K562 (cell line): ENCODE measurements around the gene TRAPPC2B. TPM values are rescaled to one million over a fixed set of nuclear protein-coding genes. Genes with fewer than 3 reads are reported as not detected.

Experiments
- BRD9 ChIP-seq: fragments of 450-650 bp; IDR thresholded peaks from 2 replicates; pipeline ENCODE4 v1.6.1; 2018; ENCODE audit warnings: low read depth; ENCODE audit not compliant: partially characterized antibody
- CC2D1A ChIP-seq: fragments of 450-650 bp; IDR thresholded peaks from 2 replicates; pipeline ENCODE4 v1.6.1; 2017; ENCODE audit warnings: mild to moderate bottlenecking
- CHD1 ChIP-seq: fragments of 200-600 bp; sonication (generic); IDR thresholded peaks from one replicate; pipeline ENCODE4 v1.6.1; 2012; ENCODE audit warnings: mild to moderate bottlenecking, moderate library complexity, low read length, inconsistent platforms
- RAD21 ChIP-seq, 2 experiments: fragments of 250-450 bp in 1 of 2; fragments of 450-650 bp in 1 of 2; sonication (Bioruptor Pico) in 1 of 2; formaldehyde crosslinking in 1 of 2; IDR thresholded peaks in 1 of 2; conservative IDR thresholded peaks in 1 of 2; 2 replicates each; pipeline versions ENCODE4 v1.4.0 to v1.8.0; 2020 to 2022; ENCODE audit warnings: mild to moderate bottlenecking in 2 of 2, moderate library complexity in 1 of 2
- RBM15 ChIP-seq: fragments of 200-400 bp; formaldehyde crosslinking; IDR thresholded peaks from 2 replicates; pipeline ENCODE4 v1.6.1; 2018; ENCODE audit warnings: mild to moderate bottlenecking, low read length, moderate library complexity; ENCODE audit not compliant: insufficient read depth
- RFX1 ChIP-seq: fragments of 450-650 bp; IDR thresholded peaks from 2 replicates; pipeline ENCODE4 v1.6.1; 2016; ENCODE audit warnings: mild to moderate bottlenecking, moderate library complexity
- SP2 ChIP-seq: IDR thresholded peaks from 2 replicates; pipeline ENCODE4 v1.6.1; 2011; ENCODE audit warnings: mild to moderate bottlenecking, low read depth, low read length, moderate library complexity; ENCODE audit not compliant: poor library complexity, severe bottlenecking; ENCODE audit errors: extremely low read depth
- SRSF9 ChIP-seq: fragments of 200-400 bp; formaldehyde crosslinking; IDR thresholded peaks from 2 replicates; pipeline ENCODE4 v1.6.1; 2017; ENCODE audit warnings: low read depth, low read length, borderline replicate concordance
- ZBTB17 ChIP-seq: fragments of 450-650 bp; formaldehyde crosslinking; IDR thresholded peaks from 2 replicates; pipeline ENCODE4 v1.4.0; 2020; ENCODE audit warnings: mild to moderate bottlenecking
- ZNF224 ChIP-seq: sonication (generic); formaldehyde crosslinking; IDR thresholded peaks from 2 replicates; pipeline ENCODE4 v1.8.0; 2022; ENCODE audit warnings: mild to moderate bottlenecking, missing genetic modification reagents
- polyA plus RNA-seq, 8 experiments: library from polyadenylated mRNA; depleted of rRNA in 4 of 8; stranded (reverse) in 5 of 8; unstranded in 3 of 8; fragments of >200 nt; fragmentation: Nextera tagmentation in 2 of 8; fragmentation: Illumina TruSeq in 1 of 8; extraction: Ambion mirVana in 2 of 8; extraction: Trizol in 1 of 8; gene quantifications; 2 replicates each; pipeline versions ENCODE4 v1.2.1 to v1.2.3, GENCODE V29; 2011 to 2014; ENCODE audit warnings: inconsistent platforms in 1 of 8, missing spikeins in 1 of 8
- total RNA-seq, 7 experiments: library from RNA; depleted of rRNA in 6 of 7; stranded (reverse); fragments of >200 nt in 6 of 7; fragmentation: Illumina TruSeq in 2 of 7; extraction: Trizol in 2 of 7; gene quantifications; 2 replicates each; pipeline versions ENCODE4 v1.2.1 to v1.2.3, GENCODE V29; 2011 to 2021; ENCODE audit warnings: low replicate concordance in 1 of 7
- TF ChIP-seq, protein P1 (sequence below): fragments of 200-600 bp; sonication (generic); IDR thresholded peaks from one replicate; pipeline ENCODE4 v1.6.1; 2012; ENCODE audit warnings: mild to moderate bottlenecking, low read depth, low read length, inconsistent platforms
- TF ChIP-seq, protein P2 (sequence below): fragments of 450-650 bp; formaldehyde crosslinking; IDR thresholded peaks from 2 replicates; pipeline ENCODE4 v1.4.0; 2020; ENCODE audit warnings: mild to moderate bottlenecking, moderate library complexity
- TF ChIP-seq, protein P3 (sequence below): IDR thresholded peaks from 2 replicates; pipeline ENCODE4 v1.6.1; 2016; ENCODE audit warnings: missing genetic modification characterization, missing compliant biosample characterization

Gene TRAPPC2B
- total and polyA plus RNA-seq, 9 of the 15 experiments (the other 6 are each of a cell fraction or from before 2014, with no cell fraction given): 2.2 to 20.4 (median 4.6) TPM

DNA sequence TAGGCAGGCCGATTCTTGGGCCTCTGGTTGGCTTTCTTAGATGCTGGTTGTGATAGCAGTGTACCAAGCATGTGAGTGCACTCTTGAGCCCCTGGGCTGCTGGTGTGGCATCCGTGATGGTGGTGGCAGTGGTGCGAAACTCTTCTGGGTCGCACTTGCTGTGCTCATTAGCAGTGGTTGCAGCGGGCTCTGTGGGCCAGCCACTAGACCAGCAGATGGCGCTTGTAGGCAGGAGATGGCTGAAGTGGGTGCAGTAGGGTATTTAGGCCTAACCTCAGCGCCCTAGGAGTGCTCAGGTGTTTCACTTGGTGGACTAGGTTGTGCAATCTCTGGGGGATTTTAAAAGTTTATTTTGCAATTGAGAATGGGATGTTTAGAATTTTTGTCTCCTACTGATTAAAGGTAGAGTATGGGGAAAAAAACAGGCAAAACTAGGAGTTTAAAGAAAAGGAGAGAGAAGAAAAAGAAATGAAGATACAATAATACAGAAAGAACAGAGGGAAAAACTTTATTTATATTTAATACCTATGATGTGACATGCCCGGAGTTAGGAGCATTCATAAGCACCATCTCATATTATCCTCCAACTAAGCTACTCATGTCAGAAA lies 43.3 kb downstream of the TRAPPC2B start (continued):
- no peak for TF ChIP-seq SP2
- TF ChIP-seq ZNF224 (CRISPR knock-in tag): no peak
- TF ChIP-seq CHD1: no peak
- TF ChIP-seq ZBTB17: no peak
- TF ChIP-seq CC2D1A: 0 out of 2 replicates have a peak, but pooled peaks have one; percentile 32
- TF ChIP-seq RAD21 (CRISPR knock-in tag; conservative IDR thresholded peaks at IDR 0.05 in 1 of 2, IDR thresholded peaks at IDR 0.05 in 1 of 2): peak; percentile 11 to 80; a peak in 2 of 4 replicates
- no peak for TF ChIP-seq RFX1
- no peak for TF ChIP-seq SRSF9
- TF ChIP-seq RBM15: no peak
- TF ChIP-seq, protein P1, sequence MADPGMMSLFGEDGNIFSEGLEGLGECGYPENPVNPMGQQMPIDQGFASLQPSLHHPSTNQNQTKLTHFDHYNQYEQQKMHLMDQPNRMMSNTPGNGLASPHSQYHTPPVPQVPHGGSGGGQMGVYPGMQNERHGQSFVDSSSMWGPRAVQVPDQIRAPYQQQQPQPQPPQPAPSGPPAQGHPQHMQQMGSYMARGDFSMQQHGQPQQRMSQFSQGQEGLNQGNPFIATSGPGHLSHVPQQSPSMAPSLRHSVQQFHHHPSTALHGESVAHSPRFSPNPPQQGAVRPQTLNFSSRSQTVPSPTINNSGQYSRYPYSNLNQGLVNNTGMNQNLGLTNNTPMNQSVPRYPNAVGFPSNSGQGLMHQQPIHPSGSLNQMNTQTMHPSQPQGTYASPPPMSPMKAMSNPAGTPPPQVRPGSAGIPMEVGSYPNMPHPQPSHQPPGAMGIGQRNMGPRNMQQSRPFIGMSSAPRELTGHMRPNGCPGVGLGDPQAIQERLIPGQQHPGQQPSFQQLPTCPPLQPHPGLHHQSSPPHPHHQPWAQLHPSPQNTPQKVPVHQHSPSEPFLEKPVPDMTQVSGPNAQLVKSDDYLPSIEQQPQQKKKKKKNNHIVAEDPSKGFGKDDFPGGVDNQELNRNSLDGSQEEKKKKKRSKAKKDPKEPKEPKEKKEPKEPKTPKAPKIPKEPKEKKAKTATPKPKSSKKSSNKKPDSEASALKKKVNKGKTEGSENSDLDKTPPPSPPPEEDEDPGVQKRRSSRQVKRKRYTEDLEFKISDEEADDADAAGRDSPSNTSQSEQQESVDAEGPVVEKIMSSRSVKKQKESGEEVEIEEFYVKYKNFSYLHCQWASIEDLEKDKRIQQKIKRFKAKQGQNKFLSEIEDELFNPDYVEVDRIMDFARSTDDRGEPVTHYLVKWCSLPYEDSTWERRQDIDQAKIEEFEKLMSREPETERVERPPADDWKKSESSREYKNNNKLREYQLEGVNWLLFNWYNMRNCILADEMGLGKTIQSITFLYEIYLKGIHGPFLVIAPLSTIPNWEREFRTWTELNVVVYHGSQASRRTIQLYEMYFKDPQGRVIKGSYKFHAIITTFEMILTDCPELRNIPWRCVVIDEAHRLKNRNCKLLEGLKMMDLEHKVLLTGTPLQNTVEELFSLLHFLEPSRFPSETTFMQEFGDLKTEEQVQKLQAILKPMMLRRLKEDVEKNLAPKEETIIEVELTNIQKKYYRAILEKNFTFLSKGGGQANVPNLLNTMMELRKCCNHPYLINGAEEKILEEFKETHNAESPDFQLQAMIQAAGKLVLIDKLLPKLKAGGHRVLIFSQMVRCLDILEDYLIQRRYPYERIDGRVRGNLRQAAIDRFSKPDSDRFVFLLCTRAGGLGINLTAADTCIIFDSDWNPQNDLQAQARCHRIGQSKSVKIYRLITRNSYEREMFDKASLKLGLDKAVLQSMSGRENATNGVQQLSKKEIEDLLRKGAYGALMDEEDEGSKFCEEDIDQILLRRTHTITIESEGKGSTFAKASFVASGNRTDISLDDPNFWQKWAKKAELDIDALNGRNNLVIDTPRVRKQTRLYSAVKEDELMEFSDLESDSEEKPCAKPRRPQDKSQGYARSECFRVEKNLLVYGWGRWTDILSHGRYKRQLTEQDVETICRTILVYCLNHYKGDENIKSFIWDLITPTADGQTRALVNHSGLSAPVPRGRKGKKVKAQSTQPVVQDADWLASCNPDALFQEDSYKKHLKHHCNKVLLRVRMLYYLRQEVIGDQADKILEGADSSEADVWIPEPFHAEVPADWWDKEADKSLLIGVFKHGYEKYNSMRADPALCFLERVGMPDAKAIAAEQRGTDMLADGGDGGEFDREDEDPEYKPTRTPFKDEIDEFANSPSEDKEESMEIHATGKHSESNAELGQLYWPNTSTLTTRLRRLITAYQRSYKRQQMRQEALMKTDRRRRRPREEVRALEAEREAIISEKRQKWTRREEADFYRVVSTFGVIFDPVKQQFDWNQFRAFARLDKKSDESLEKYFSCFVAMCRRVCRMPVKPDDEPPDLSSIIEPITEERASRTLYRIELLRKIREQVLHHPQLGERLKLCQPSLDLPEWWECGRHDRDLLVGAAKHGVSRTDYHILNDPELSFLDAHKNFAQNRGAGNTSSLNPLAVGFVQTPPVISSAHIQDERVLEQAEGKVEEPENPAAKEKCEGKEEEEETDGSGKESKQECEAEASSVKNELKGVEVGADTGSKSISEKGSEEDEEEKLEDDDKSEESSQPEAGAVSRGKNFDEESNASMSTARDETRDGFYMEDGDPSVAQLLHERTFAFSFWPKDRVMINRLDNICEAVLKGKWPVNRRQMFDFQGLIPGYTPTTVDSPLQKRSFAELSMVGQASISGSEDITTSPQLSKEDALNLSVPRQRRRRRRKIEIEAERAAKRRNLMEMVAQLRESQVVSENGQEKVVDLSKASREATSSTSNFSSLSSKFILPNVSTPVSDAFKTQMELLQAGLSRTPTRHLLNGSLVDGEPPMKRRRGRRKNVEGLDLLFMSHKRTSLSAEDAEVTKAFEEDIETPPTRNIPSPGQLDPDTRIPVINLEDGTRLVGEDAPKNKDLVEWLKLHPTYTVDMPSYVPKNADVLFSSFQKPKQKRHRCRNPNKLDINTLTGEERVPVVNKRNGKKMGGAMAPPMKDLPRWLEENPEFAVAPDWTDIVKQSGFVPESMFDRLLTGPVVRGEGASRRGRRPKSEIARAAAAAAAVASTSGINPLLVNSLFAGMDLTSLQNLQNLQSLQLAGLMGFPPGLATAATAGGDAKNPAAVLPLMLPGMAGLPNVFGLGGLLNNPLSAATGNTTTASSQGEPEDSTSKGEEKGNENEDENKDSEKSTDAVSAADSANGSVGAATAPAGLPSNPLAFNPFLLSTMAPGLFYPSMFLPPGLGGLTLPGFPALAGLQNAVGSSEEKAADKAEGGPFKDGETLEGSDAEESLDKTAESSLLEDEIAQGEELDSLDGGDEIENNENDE: no peak
- no peak for TF ChIP-seq BRD9
- TF ChIP-seq, protein P2, sequence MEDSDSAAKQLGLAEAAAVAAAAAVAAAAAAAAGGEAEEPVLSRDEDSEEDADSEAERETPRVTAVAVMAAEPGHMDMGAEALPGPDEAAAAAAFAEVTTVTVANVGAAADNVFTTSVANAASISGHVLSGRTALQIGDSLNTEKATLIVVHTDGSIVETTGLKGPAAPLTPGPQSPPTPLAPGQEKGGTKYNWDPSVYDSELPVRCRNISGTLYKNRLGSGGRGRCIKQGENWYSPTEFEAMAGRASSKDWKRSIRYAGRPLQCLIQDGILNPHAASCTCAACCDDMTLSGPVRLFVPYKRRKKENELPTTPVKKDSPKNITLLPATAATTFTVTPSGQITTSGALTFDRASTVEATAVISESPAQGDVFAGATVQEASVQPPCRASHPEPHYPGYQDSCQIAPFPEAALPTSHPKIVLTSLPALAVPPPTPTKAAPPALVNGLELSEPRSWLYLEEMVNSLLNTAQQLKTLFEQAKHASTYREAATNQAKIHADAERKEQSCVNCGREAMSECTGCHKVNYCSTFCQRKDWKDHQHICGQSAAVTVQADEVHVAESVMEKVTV (CRISPR knock-in tag): no peak
- TF ChIP-seq, protein P3, sequence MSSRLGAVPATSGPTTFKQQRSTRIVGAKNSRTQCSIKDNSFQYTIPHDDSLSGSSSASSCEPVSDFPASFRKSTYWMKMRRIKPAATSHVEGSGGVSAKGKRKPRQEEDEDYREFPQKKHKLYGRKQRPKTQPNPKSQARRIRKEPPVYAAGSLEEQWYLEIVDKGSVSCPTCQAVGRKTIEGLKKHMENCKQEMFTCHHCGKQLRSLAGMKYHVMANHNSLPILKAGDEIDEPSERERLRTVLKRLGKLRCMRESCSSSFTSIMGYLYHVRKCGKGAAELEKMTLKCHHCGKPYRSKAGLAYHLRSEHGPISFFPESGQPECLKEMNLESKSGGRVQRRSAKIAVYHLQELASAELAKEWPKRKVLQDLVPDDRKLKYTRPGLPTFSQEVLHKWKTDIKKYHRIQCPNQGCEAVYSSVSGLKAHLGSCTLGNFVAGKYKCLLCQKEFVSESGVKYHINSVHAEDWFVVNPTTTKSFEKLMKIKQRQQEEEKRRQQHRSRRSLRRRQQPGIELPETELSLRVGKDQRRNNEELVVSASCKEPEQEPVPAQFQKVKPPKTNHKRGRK (tag): no peak
